SK-N-SH (cell line): ENCODE data around the gene HSPA1L.

Source experiments
- CTCF ChIP-seq: fragments of 200-600 bp; sonication (generic); IDR thresholded peaks from 2 replicates; pipeline ENCODE4 v1.6.1; 2017; ENCODE audit warnings: antibody characterized with exemption, mild to moderate bottlenecking, moderate library complexity
- ELF1 ChIP-seq: IDR thresholded peaks from 2 replicates; pipeline ENCODE4 v1.4.0; 2012
- POLR2AphosphoS5 ChIP-seq: IDR thresholded peaks from 2 replicates; pipeline ENCODE4 v1.6.1; 2012; ENCODE audit warnings: low read depth, low read length
- SIN3A ChIP-seq: IDR thresholded peaks from 2 replicates; pipeline ENCODE4 v1.6.1; 2012; ENCODE audit warnings: low read depth, mild to moderate bottlenecking, low read length, moderate library complexity, borderline replicate concordance
- TAF1 ChIP-seq: IDR thresholded peaks from 2 replicates; pipeline ENCODE4 v1.6.1; 2012; ENCODE audit warnings: low read depth, mild to moderate bottlenecking, low read length, moderate library complexity, borderline replicate concordance
- YY1 ChIP-seq: IDR thresholded peaks from 2 replicates; pipeline ENCODE4 v1.4.0; 2012; ENCODE audit warnings: low read depth, mild to moderate bottlenecking

- no peak for TF ChIP-seq TAF1
- TF ChIP-seq CTCF, result no peak
- no peak for TF ChIP-seq SIN3A
- no peak for TF ChIP-seq ELF1
- no peak for TF ChIP-seq YY1
- TF ChIP-seq POLR2AphosphoS5, result no peak
Measured at GRCh38 chr6:31805939-31806469, 9.1 kb downstream of the HSPA1L start.
